Neural cell (in vitro differentiated cells): Measurements from ENCODE around the gene AGAP3.

Experiments used
- EP300 ChIP-seq: fragments of 450-650 bp; conservative IDR thresholded peaks from 2 replicates; pipeline ENCODE4 v1.6.1; 2014; ENCODE audit warnings: antibody characterized with exemption, mild to moderate bottlenecking, moderate library complexity; ENCODE audit not compliant: poor library complexity, severe bottlenecking
- EZH2 ChIP-seq: fragments of 200-600, 300-800 bp; shearing (Covaris generic), sonication (generic); IDR thresholded peaks from 2 replicates; pipeline ENCODE4 v1.6.1; 2014; ENCODE audit warnings: antibody characterized with exemption, low read length, borderline replicate concordance, mild to moderate bottlenecking; ENCODE audit not compliant: insufficient read depth, poor library complexity, severe bottlenecking
- POLR2AphosphoS5 ChIP-seq: IDR thresholded peaks from 2 replicates; pipeline ENCODE4 v1.6.1; 2012
- RAD21 ChIP-seq: fragments of 450-650 bp; conservative IDR thresholded peaks from 2 replicates; pipeline ENCODE4 v1.6.1; 2014; ENCODE audit warnings: antibody characterized with exemption, mild to moderate bottlenecking, moderate library complexity
- TF ChIP-seq, protein P1 (sequence below): fragments of 450-650 bp; IDR thresholded peaks from 2 replicates; pipeline ENCODE4 v1.5.1; 2014; ENCODE audit warnings: antibody characterized with exemption, mild to moderate bottlenecking, moderate library complexity; ENCODE audit not compliant: poor library complexity, severe bottlenecking
- TF ChIP-seq, protein P2 (sequence below): IDR thresholded peaks from 2 replicates; pipeline ENCODE4 v1.6.1; 2012; ENCODE audit warnings: borderline replicate concordance

DNA sequence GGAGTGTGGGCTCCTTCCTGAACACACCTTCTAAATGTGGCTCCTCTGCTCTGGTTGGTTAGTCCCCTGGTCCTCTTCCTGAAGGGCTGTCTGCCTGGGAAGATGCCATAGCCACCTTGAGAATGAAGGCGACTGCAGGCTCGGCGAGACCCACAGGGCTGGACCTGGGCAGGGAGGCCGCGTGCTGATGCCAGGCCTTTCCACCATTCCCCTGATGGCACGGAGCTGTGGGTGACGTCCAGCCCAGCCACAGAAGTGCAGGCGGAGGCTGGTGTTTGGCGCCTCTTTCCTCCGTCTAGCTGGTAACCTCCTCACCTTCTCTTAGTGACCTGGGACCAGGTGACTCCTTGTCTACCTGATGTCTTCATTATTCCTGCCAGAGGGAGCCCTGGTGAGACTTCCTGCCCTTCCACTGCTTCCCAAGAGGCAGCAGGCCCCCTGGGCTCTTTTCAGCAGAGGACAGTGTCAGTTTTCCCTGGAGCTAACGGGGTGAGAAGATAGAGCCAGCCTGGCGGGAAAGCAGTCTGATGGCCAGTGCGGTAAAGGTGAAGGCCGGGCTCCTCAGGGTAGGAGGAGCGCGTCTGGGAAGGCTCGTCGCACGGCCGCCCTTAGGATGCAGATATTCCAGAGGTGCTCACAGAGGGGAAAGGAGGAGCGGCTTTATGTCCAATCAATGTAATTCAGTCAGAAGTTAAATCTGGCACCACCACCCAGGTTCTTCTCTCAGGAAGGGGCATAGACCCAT, 46.4 kb downstream of the AGAP3 start:
- TF ChIP-seq RAD21 (no peak), EP300 (no peak), POLR2AphosphoS5 (no peak), EZH2 (no peak)
- TF ChIP-seq, protein P1, sequence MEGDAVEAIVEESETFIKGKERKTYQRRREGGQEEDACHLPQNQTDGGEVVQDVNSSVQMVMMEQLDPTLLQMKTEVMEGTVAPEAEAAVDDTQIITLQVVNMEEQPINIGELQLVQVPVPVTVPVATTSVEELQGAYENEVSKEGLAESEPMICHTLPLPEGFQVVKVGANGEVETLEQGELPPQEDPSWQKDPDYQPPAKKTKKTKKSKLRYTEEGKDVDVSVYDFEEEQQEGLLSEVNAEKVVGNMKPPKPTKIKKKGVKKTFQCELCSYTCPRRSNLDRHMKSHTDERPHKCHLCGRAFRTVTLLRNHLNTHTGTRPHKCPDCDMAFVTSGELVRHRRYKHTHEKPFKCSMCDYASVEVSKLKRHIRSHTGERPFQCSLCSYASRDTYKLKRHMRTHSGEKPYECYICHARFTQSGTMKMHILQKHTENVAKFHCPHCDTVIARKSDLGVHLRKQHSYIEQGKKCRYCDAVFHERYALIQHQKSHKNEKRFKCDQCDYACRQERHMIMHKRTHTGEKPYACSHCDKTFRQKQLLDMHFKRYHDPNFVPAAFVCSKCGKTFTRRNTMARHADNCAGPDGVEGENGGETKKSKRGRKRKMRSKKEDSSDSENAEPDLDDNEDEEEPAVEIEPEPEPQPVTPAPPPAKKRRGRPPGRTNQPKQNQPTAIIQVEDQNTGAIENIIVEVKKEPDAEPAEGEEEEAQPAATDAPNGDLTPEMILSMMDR: no peak
- TF ChIP-seq, protein P2, sequence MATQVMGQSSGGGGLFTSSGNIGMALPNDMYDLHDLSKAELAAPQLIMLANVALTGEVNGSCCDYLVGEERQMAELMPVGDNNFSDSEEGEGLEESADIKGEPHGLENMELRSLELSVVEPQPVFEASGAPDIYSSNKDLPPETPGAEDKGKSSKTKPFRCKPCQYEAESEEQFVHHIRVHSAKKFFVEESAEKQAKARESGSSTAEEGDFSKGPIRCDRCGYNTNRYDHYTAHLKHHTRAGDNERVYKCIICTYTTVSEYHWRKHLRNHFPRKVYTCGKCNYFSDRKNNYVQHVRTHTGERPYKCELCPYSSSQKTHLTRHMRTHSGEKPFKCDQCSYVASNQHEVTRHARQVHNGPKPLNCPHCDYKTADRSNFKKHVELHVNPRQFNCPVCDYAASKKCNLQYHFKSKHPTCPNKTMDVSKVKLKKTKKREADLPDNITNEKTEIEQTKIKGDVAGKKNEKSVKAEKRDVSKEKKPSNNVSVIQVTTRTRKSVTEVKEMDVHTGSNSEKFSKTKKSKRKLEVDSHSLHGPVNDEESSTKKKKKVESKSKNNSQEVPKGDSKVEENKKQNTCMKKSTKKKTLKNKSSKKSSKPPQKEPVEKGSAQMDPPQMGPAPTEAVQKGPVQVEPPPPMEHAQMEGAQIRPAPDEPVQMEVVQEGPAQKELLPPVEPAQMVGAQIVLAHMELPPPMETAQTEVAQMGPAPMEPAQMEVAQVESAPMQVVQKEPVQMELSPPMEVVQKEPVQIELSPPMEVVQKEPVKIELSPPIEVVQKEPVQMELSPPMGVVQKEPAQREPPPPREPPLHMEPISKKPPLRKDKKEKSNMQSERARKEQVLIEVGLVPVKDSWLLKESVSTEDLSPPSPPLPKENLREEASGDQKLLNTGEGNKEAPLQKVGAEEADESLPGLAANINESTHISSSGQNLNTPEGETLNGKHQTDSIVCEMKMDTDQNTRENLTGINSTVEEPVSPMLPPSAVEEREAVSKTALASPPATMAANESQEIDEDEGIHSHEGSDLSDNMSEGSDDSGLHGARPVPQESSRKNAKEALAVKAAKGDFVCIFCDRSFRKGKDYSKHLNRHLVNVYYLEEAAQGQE: no peak
